GM10847 (cell line): ENCODE results near the gene EGR2.

ENCODE experiments used
- POLR2A ChIP-seq: IDR thresholded peaks from 2 replicates; pipeline ENCODE4 v1.6.1; 2011; ENCODE audit not compliant: insufficient read length; ENCODE audit errors: extremely low read depth

The EGR2 gene

DNA sequence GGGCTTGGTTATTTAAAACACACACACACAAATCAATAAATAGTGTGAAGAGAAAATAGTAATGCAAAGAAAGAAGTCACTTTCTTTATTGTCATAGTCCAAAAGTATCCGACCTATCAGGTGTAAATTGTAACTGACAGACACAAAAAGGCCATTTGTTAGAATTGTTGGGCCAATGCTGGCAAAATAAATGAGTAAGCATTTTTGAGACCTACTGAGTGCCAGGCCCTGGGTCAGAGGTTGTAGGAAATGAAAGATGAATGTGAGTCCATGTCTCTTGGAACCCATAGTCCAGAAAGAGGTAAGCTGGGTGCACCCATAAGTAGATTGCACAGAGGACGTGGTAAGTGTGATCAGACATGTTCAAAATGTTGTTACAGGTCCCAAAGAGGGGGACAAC lies 13.5 kb upstream of the EGR2 start:
- no peak for TF ChIP-seq POLR2A

- TF ChIP-seq POLR2A = no peak
Measured at GRCh38 chr10:62826273-62826672, 10.1 kb upstream of the EGR2 start.

DNA sequence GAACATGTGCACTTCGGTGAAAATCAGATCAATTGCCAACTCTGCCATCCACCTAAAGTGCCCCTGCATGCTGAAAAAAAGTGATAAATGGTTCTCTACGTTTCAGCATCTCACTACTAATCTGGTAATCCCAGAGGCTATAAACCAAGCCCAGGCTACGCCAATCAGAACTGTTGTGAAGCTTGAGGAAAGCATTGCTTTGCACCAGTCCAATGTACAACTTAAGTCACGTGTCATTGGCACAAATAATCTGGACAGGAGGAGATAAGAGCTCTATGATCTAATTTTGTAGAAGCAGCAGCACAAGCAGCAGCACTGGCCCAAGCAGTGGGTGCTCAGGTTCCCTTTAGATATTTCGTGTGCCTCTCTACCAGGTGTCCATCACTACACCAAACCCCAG lies 4.4 kb upstream of the EGR2 start:
- no peak for TF ChIP-seq POLR2A

GRCh38 chr10:62819141-62819920 lies 3.2 kb upstream of the EGR2 start:
- TF ChIP-seq POLR2A = no peak

- no peak for TF ChIP-seq POLR2A
Measured at GRCh38 chr10:62818426-62819011, 2.4 kb upstream of the EGR2 start.

DNA sequence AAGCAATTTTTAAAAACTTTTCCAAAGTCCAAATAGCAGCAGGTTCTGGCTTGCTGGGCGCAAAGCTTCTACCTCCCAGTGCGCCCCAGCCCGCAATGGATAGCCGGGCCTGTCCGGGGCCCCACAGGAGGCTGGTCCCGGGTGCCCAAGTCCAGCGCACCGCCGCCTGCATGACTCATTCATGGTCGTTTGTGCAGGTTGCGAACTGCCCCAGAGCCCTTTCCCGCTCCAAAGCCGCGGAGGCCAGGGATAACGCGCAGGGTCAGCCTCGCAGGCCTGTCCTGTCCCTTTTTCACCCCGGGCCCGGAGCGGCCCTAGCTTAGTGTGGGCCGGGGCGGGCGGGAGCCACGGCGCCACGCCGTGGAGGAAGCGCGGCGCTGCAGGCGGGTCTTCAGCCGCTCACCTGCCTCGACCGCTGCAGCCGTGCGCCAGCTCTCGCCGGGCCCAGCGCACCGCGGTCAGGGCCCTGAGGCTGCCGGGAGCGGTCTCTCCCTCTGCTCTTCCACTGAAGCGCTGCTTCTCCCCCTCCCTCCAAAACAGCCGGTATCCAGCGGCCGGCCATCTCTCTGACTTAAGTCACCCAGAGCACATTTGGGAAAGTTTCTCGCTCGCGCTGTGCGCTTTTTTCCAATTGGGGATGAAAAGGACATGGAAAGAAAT lies 1.7 kb upstream of the EGR2 start:
- no peak for TF ChIP-seq POLR2A

- peak; percentile 35 for TF ChIP-seq POLR2A
Measured at GRCh38 chr10:62817121-62817765, 1.1 kb upstream of the EGR2 start.

DNA sequence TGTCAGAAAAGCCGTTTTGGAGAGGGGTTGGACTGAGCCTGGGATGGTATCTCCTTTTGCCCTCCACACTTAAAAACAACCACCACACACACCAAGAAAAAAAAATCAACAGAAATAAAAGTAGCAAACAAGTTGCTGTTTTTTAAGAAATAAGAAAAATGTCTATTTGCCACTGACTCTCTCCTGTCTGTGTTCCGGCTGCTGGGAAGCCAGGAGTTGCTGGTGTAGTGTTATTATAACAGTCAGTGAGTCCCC lies 163 bp downstream of the EGR2 start:
- no peak for TF ChIP-seq POLR2A

DNA sequence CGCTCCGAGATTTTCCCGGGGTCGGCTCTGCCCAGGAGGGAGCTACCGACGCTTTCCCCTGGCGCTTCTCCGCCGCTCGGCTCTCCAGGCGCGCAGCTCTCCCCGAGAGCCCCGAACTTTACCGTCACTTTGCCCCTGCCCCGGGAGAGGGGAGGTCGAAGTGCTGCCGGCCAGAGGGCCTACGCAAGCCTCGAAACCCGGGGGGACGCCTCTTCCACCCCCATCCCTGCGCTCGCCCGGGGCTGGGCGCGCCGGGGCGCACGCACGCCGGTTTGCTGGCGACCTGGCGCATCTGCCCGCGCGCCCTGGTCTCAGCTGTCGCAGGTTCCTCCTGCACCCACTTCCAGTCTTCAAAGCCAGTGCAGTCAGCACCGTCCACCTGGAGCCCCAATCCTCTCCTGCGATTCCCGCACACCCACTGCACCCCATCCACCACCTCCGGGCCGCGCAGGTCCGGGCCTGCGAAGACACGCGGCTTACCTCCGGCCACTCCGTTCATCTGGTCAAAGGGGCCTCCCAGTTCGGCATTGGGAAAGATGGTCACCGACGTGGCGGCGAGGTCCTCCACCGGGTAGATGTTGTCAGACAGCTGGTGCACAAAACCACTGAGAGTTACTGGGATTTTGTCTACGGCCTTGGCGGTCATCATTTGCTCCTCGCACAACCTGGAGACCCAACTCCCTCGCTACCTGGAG lies 638 bp downstream of the EGR2 start:
- no peak for TF ChIP-seq POLR2A

DNA sequence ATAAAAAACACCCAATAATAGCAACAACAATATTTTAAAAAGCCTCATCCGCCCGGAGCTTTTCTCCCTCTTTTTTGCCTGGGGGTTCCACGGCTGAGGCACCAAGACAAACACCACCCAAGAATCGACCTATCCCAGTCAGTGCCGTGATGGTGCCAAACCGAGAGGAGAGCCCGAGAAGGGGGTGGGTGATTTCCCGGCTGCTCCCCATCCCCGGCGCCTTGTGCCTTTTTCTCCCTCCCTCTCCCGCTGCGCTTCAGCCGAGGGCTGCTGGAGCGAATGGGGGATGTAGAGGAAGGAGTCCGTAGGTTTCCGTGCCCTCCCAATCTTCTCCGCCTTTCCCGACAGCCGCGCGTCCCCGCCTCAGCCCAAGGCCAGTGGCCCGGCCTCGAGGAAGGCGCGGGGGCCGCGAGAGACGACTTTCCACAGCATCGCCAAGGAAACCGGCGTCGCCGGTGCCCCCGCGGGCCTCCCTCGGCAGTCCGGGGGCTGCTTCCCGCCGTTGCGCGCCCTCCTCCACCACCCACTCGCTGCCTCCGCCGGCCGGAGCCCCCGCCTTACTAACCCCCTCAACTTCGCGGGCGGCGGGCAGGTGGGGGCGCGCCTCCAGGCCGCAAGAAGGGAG lies 1.3 kb downstream of the EGR2 start:
- TF ChIP-seq POLR2A = no peak

DNA sequence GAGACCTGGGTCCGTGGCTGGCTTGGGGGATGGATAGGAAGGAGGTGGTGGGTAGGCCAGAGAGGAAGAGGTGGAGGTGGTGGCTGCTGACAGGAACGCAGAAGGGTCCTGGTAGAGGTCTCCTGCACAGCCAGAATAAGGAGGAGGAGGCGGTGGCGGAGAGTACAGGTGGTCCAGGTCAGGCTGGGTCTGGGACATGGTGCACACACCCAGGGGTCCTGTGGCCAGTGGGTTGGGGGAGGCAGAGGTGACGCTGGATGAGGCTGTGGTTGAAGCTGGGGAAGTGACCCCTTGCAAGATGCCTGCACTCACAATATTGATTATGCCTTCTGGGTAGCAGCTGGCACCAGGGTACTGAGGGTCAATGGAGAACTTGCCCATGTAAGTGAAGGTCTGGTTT lies 2.2 kb downstream of the EGR2 start:
- TF ChIP-seq POLR2A = no peak

GRCh38 chr10:62813453-62813852 lies 2.7 kb downstream of the EGR2 start:
- TF ChIP-seq POLR2A = no peak

- TF ChIP-seq POLR2A = no peak
Measured at GRCh38 chr10:62812672-62813439, 3.3 kb downstream of the EGR2 start.

DNA sequence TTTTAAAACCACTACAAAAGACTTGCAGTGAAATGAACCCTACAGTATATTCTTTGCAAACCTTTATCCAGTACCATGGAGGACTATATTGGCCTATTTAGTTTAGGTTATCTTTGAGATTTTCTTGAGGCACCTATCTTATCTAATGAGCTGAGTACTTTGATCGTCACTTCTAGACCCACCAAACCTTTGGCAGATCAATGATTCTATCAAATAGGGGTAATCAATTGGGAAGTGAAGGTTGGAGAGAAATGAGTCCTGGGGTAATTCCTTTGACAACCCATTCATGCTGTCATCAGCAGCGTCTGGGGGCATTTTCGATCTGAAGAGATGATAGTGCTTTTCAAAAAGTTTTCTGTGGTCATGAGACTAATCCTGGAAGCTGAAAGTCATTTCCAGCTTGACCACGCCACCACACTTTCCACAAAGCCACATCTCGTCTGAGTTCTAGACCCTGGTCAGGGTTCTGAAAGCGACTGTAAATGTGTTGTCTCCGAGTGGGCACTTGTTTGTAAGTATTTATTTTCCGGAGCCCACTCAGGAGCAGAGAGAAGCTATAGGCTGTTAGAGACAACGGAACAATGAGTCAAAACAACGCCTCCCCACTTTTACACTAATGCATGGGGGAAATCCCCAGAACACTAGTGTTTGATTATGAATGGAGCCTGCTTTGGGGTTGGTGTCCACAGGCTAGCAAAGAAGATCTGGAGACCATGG lies 4.8 kb downstream of the EGR2 start:
- no peak for TF ChIP-seq POLR2A
